Trophoblast cell (in vitro differentiated cells and primary cell): ENCODE results near the gene PUS1.

Experiments
- DNase-seq, 2 donors: peaks; one replicate each; pipeline ENCODE4 v3.0.0-alpha.2; 2016
- H2AFZ ChIP-seq: 2 replicates; pipeline ENCODE4 v1.6.1; 2013; ENCODE audit warnings: low read length, moderate library complexity, mild to moderate bottlenecking; ENCODE audit not compliant: insufficient read depth, poor library complexity
- H2AK5ac ChIP-seq: 2 replicates; pipeline ENCODE4 v1.6.1; 2013; ENCODE audit warnings: mild to moderate bottlenecking, low read length
- H2BK120ac ChIP-seq: 2 replicates; pipeline ENCODE4 v1.6.1; 2013; ENCODE audit warnings: low read length, mild to moderate bottlenecking, moderate library complexity; ENCODE audit not compliant: insufficient read depth, poor library complexity
- H2BK12ac ChIP-seq: 2 replicates; pipeline ENCODE4 v1.6.1; 2013; ENCODE audit warnings: mild to moderate bottlenecking, low read length, moderate library complexity
- H2BK5ac ChIP-seq: 2 replicates; pipeline ENCODE4 v1.6.1; 2013; ENCODE audit warnings: low read length, low read depth, moderate library complexity, mild to moderate bottlenecking; ENCODE audit not compliant: poor library complexity
- H3K14ac ChIP-seq: 2 replicates; pipeline ENCODE4 v1.6.1; 2013; ENCODE audit warnings: mild to moderate bottlenecking, low read length
- H3K18ac ChIP-seq: 2 replicates; pipeline ENCODE4 v1.6.1; 2013; ENCODE audit warnings: mild to moderate bottlenecking, low read length
- H3K23ac ChIP-seq: 2 replicates; pipeline ENCODE4 v1.6.1; 2013; ENCODE audit warnings: low read length
- H3K27ac ChIP-seq: 2 replicates; pipeline ENCODE4 v1.5.1; 2013; ENCODE audit warnings: low read depth, mild to moderate bottlenecking, inconsistent platforms, low read length, moderate library complexity
- H3K27me3 ChIP-seq: 2 replicates; pipeline ENCODE4 v1.6.1; 2013; ENCODE audit warnings: inconsistent platforms, mild to moderate bottlenecking, low read length, moderate library complexity; ENCODE audit not compliant: insufficient read depth
- H3K36me3 ChIP-seq, 2 experiments: 1 replicate in 1 of 2; 2 replicates in 1 of 2; pipeline ENCODE4 v1.6.1; 2013; ENCODE audit warnings: low read length in 2 of 2, mild to moderate bottlenecking in 2 of 2, moderate library complexity in 1 of 2; ENCODE audit not compliant: insufficient read depth in 2 of 2, control insufficient read depth in 1 of 2
- H3K4ac ChIP-seq: 2 replicates; pipeline ENCODE4 v1.6.1; 2013; ENCODE audit warnings: low read depth, mild to moderate bottlenecking, low read length, moderate library complexity
- H3K4me1 ChIP-seq, 2 experiments: 1 replicate in 1 of 2; 2 replicates in 1 of 2; pipeline ENCODE4 v1.6.1; 2013; ENCODE audit warnings: low read length in 2 of 2, mild to moderate bottlenecking in 2 of 2, moderate library complexity in 1 of 2; ENCODE audit not compliant: insufficient read depth in 2 of 2, control insufficient read depth in 1 of 2
- H3K4me2 ChIP-seq: 2 replicates; pipeline ENCODE4 v1.6.1; 2013; ENCODE audit warnings: inconsistent platforms, mild to moderate bottlenecking, low read length, moderate library complexity
- H3K4me3 ChIP-seq: 2 replicates; pipeline ENCODE4 v1.5.1; 2013; ENCODE audit warnings: mild to moderate bottlenecking, low read depth, low read length, inconsistent platforms
- H3K79me1 ChIP-seq: one replicate; pipeline ENCODE4 v1.6.1; 2013; ENCODE audit warnings: low read length
- H3K79me2 ChIP-seq: 2 replicates; pipeline ENCODE4 v1.6.1; 2013; ENCODE audit warnings: low read length, mild to moderate bottlenecking; ENCODE audit not compliant: control insufficient read depth, insufficient read depth, poor library complexity
- H3K9ac ChIP-seq: 2 replicates; pipeline ENCODE4 v1.6.1; 2013; ENCODE audit warnings: mild to moderate bottlenecking, low read length
- H3K9me3 ChIP-seq: 2 replicates; pipeline ENCODE4 v1.6.1; 2013; ENCODE audit warnings: low read depth, mild to moderate bottlenecking, control low read depth, inconsistent platforms, low read length; ENCODE audit not compliant: insufficient read depth
- H4K12ac ChIP-seq: 2 replicates; pipeline ENCODE4 v1.6.1; 2013; ENCODE audit warnings: low read depth, mild to moderate bottlenecking, low read length, moderate library complexity
- H4K8ac ChIP-seq: 2 replicates; pipeline ENCODE4 v1.6.1; 2013; ENCODE audit warnings: low read depth, mild to moderate bottlenecking, low read length, moderate library complexity
- H4K91ac ChIP-seq: one replicate; pipeline ENCODE4 v1.6.1; 2013; ENCODE audit warnings: low read depth, mild to moderate bottlenecking, low read length, moderate library complexity
- WGBS: extraction: QIAGEN DNeasy Blood & Tissue Kit; methylation state at CpG from one replicate; pipeline ENCODE4 v1.1.7; 2013; ENCODE audit warnings: missing lambda C conversion rate; ENCODE audit not compliant: insufficient read length, insufficient coverage; ENCODE audit errors: extremely low coverage; 5-methylcytosine and 5-hydroxymethylcytosine counted together

Gene PUS1

DNA sequence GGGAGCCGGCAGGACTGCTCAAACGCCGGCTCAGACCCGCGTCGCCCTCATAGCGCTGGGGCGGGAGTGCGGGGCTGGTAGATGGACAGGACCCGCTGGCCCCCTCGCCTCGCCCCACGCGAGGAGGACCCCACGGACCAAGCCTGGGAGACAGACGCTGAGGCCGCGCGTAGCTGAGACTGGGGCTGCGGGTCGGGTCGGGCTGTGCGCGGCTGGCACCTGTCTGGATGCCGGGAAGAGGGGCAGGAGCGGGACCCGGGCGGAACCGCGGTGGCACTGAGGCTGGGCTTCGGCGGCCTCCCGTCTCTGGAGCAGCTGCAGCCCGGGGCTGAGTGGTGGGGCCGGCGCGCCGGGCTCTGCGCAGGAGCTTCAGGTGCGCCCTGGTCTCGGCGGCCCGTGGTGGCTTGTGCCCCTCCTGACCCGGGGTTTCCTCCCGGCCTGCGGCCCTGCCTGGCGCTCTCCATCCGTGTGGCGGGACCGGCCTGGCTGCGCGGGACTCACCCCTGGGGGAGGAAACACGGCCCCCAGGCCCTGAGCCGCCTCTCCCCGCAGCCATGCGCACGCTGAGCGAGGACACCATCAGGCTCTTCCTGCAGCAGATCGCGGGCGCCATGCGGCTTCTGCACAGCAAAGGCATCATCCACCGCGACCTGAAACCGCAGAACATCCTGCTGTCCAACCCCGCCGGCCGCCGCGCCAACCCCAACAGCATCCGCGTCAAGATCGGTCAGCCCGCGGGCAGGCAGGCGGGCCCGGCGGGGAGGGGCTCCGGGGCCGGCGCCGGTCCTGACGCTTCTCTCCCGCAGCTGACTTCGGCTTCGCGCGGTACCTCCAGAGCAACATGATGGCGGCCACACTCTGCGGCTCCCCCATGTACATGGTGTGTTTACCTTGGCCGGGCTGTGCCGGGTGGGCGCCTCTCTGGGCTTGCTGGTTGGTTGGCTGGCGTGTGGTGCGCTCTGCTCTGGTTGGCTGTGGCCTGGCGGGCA is 20.7 kb upstream of the PUS1 start:
- no peaks in the 10 kb centered on the region for H3K27me3 ChIP-seq
- no peak overlapping the region for H3K23ac ChIP-seq
- no peak overlapping the region for H3K27ac ChIP-seq
- no peak overlapping the region for H3K4ac ChIP-seq
- H2AFZ ChIP-seq = no peak overlapping the region
- H2BK12ac ChIP-seq = no peak overlapping the region
- H3K4me1 ChIP-seq = no peaks in the 10 kb centered on the region
- H3K4me2 ChIP-seq = no peak overlapping the region
- no peak overlapping the region for H3K4me3 ChIP-seq
- H3K14ac ChIP-seq = no peak overlapping the region
- peaks cover 3% of the 10 kb centered on the region for H3K9me3 ChIP-seq
- H3K9ac ChIP-seq = no peak overlapping the region
- H3K36me3 ChIP-seq = peaks cover 80 to 83% of the 10 kb centered on the region in 2 experiments
- no peak for DNase-seq
- H3K18ac ChIP-seq = no peak overlapping the region
- H4K12ac ChIP-seq = no peak overlapping the region
- H4K91ac ChIP-seq = no peak overlapping the region
- WGBS = no CpG with 5 or more reads among the region's 96 CpGs
- H2AK5ac ChIP-seq = no peak overlapping the region
- H4K8ac ChIP-seq = no peak overlapping the region
- H3K79me1 ChIP-seq = no peaks in the 10 kb centered on the region
- H2BK5ac ChIP-seq = no peak overlapping the region
- no peak overlapping the region for H2BK120ac ChIP-seq
- H3K79me2 ChIP-seq = peaks cover under 1% of the 10 kb centered on the region

GRCh38 chr12:131909081-131909751 is 19.9 kb upstream of the PUS1 start:
- Histone ChIP-seq H3K36me3 (peaks cover 83 to 87% of the 10 kb centered on the region in 2 experiments), H2BK12ac (no peak overlapping the region), H3K4me1 (no peaks in the 10 kb centered on the region), H2AFZ (no peak overlapping the region), H4K12ac (no peak overlapping the region), H3K79me2 (no peaks in the 10 kb centered on the region), H2BK120ac (no peak overlapping the region), H3K4me2 (no peak overlapping the region), H2AK5ac (no peak overlapping the region), H4K91ac (no peak overlapping the region), H3K4me3 (no peak overlapping the region), H4K8ac (no peak overlapping the region), H3K4ac (no peak overlapping the region), H3K9me3 (peaks cover 3% of the 10 kb centered on the region), H3K18ac (no peak overlapping the region), H3K27me3 (no peaks in the 10 kb centered on the region), H3K27ac (no peak overlapping the region), H3K23ac (no peak overlapping the region), H2BK5ac (no peak overlapping the region), H3K79me1 (no peaks in the 10 kb centered on the region), H3K14ac (no peak overlapping the region), H3K9ac (no peak overlapping the region)
- WGBS = no CpG with 5 or more reads among the region's 61 CpGs
- DNase-seq = no peak

GRCh38 chr12:131909752-131910219 is 19.3 kb upstream of the PUS1 start:
- no peak overlapping the region for H3K4ac ChIP-seq
- H3K79me1 ChIP-seq = no peaks in the 10 kb centered on the region
- H3K4me1 ChIP-seq = no peaks in the 10 kb centered on the region
- WGBS = no CpG with 5 or more reads among the region's 26 CpGs
- no peak overlapping the region for H4K91ac ChIP-seq
- no peak overlapping the region for H2BK12ac ChIP-seq
- no peak overlapping the region for H3K4me3 ChIP-seq
- no peak for DNase-seq
- H2BK120ac ChIP-seq = no peak overlapping the region
- no peak overlapping the region for H2BK5ac ChIP-seq
- peaks cover 3% of the 10 kb centered on the region for H3K9me3 ChIP-seq
- no peak overlapping the region for H3K27ac ChIP-seq
- H3K23ac ChIP-seq = no peak overlapping the region
- H4K8ac ChIP-seq = no peak overlapping the region
- no peaks in the 10 kb centered on the region for H3K27me3 ChIP-seq
- H3K79me2 ChIP-seq = no peaks in the 10 kb centered on the region
- peaks cover 87 to 89% of the 10 kb centered on the region in 2 experiments for H3K36me3 ChIP-seq
- no peak overlapping the region for H4K12ac ChIP-seq
- H3K9ac ChIP-seq = no peak overlapping the region
- H2AFZ ChIP-seq = no peak overlapping the region
- no peak overlapping the region for H2AK5ac ChIP-seq
- no peak overlapping the region for H3K18ac ChIP-seq
- H3K4me2 ChIP-seq = no peak overlapping the region
- H3K14ac ChIP-seq = no peak overlapping the region

- Histone ChIP-seq H3K4me1 (no peaks in the 10 kb centered on the region), H3K4me3 (no peak overlapping the region), H3K4ac (no peak overlapping the region), H2BK5ac (no peak overlapping the region), H3K79me2 (no peaks in the 10 kb centered on the region), H3K79me1 (no peaks in the 10 kb centered on the region), H3K9me3 (peaks cover 3% of the 10 kb centered on the region), H2AFZ (no peak overlapping the region), H3K18ac (no peak overlapping the region), H2BK120ac (no peak overlapping the region), H2BK12ac (no peak overlapping the region), H4K8ac (no peak overlapping the region), H3K27ac (no peak overlapping the region), H3K36me3 (peaks cover 91% of the 10 kb centered on the region in 2 experiments), H3K4me2 (no peak overlapping the region), H4K91ac (no peak overlapping the region), H4K12ac (no peak overlapping the region), H3K27me3 (no peaks in the 10 kb centered on the region), H3K23ac (no peak overlapping the region), H2AK5ac (no peak overlapping the region), H3K9ac (no peak overlapping the region), H3K14ac (no peak overlapping the region)
- no CpG with 5 or more reads among the region's 23 CpGs for WGBS
- DNase-seq = no peak
These were observed 18.6 kb upstream of the PUS1 start for GRCh38 chr12:131910302-131911027.
